ENCODE measurements around the gene WDFY3.
"Not testable (repeated sequence)": the region's sequence is repeated elsewhere in the genome, so short reads cannot be mapped to it uniquely, and the experiment has no call there.

Gene WDFY3

GRCh38 chr4:84821064-84821463 lies 145.4 kb downstream of the WDFY3 start:
- no peak overlapping the region for H3K4me2 ChIP-seq (ENCODE audit: low read length)
- H3K9ac ChIP-seq (ENCODE audit: low read length): no peak overlapping the region
- no peaks in the 10 kb centered on the region for H3K36me3 ChIP-seq (replicated peaks; ENCODE audit: low read depth, low read length)
- H2AFZ ChIP-seq (ENCODE audit: low read depth, low read length): no peak overlapping the region
- no peaks in the 10 kb centered on the region for H4K20me1 ChIP-seq (ENCODE audit: insufficient read depth, low read length)
- TF ChIP-seq EZH2phosphoT487 (IDR thresholded peaks at IDR 0.05; ENCODE audit: low read depth) (no peak), CTCF (IDR thresholded peaks at IDR 0.05; ENCODE audit: low read depth, low read length) (no peak)
- H3K27ac ChIP-seq (ENCODE audit: low read length): no peak overlapping the region
- no peaks in the 10 kb centered on the region for H3K9me3 ChIP-seq (ENCODE audit: insufficient read depth, low read length)
- no peaks in the 10 kb centered on the region for H3K4me1 ChIP-seq (ENCODE audit: low read length)
- H3K79me2 ChIP-seq (ENCODE audit: low read length): no peaks in the 10 kb centered on the region
- no peak overlapping the region for H3K4me3 ChIP-seq (ENCODE audit: low read length)
- no peaks in the 10 kb centered on the region for H3K27me3 ChIP-seq (ENCODE audit: low read depth, low read length)

- no peak overlapping the region for H2AFZ ChIP-seq (ENCODE audit: low read depth, low read length)
- H3K27ac ChIP-seq (ENCODE audit: low read length): no peak overlapping the region
- H3K4me1 ChIP-seq (ENCODE audit: low read length): peaks cover 6% of the 10 kb centered on the region; the same call in 1 of the 2 replicates
- no peak overlapping the region for H3K4me3 ChIP-seq (ENCODE audit: low read length)
- no peaks in the 10 kb centered on the region for H3K27me3 ChIP-seq (ENCODE audit: low read depth, low read length)
- no peaks in the 10 kb centered on the region for H3K79me2 ChIP-seq (ENCODE audit: low read length)
- TF ChIP-seq EZH2phosphoT487 (IDR thresholded peaks at IDR 0.05; ENCODE audit: low read depth) (no peak), CTCF (IDR thresholded peaks at IDR 0.05; ENCODE audit: low read depth, low read length) (no peak)
- H3K4me2 ChIP-seq (ENCODE audit: low read length): no peak overlapping the region
- H3K9ac ChIP-seq (ENCODE audit: low read length): no peak overlapping the region
- no peaks in the 10 kb centered on the region for H3K36me3 ChIP-seq (replicated peaks; ENCODE audit: low read depth, low read length)
- H4K20me1 ChIP-seq (ENCODE audit: insufficient read depth, low read length): no peaks in the 10 kb centered on the region
- no peaks in the 10 kb centered on the region for H3K9me3 ChIP-seq (ENCODE audit: insufficient read depth, low read length)
These were observed 152.3 kb downstream of the WDFY3 start for GRCh38 chr4:84814094-84814750.

- no peaks in the 10 kb centered on the region for H4K20me1 ChIP-seq (ENCODE audit: insufficient read depth, low read length)
- H3K36me3 ChIP-seq (replicated peaks; ENCODE audit: low read depth, low read length): no peaks in the 10 kb centered on the region
- H3K79me2 ChIP-seq (ENCODE audit: low read length): no peaks in the 10 kb centered on the region
- H3K27ac ChIP-seq (ENCODE audit: low read length): no peak overlapping the region
- H3K4me2 ChIP-seq (ENCODE audit: low read length): no peak overlapping the region
- no peak overlapping the region for H3K4me3 ChIP-seq (ENCODE audit: low read length)
- H3K27me3 ChIP-seq (ENCODE audit: low read depth, low read length): no peaks in the 10 kb centered on the region
- no peak overlapping the region for H3K9ac ChIP-seq (ENCODE audit: low read length)
- H3K9me3 ChIP-seq (ENCODE audit: insufficient read depth, low read length): no peaks in the 10 kb centered on the region
- peaks cover 2% of the 10 kb centered on the region; the same call in 1 of the 2 replicates for H3K4me1 ChIP-seq (ENCODE audit: low read length)
- TF ChIP-seq EZH2phosphoT487 (IDR thresholded peaks at IDR 0.05; ENCODE audit: low read depth): no peak
- no peak for TF ChIP-seq CTCF (IDR thresholded peaks at IDR 0.05; ENCODE audit: low read depth, low read length)
- no peak overlapping the region for H2AFZ ChIP-seq (ENCODE audit: low read depth, low read length)
These were observed 156.5 kb downstream of the WDFY3 start for GRCh38 chr4:84809946-84810345.

- no peaks in the 10 kb centered on the region for H3K27me3 ChIP-seq (ENCODE audit: low read depth, low read length)
- no peak overlapping the region for H3K4me2 ChIP-seq (ENCODE audit: low read length)
- no peaks in the 10 kb centered on the region for H3K79me2 ChIP-seq (ENCODE audit: low read length)
- no peak overlapping the region for H2AFZ ChIP-seq (ENCODE audit: low read depth, low read length)
- no peaks in the 10 kb centered on the region for H3K4me1 ChIP-seq (ENCODE audit: low read length)
- no peak overlapping the region for H3K4me3 ChIP-seq (ENCODE audit: low read length)
- TF ChIP-seq CTCF (IDR thresholded peaks at IDR 0.05; ENCODE audit: low read depth, low read length) (no peak), EZH2phosphoT487 (IDR thresholded peaks at IDR 0.05; ENCODE audit: low read depth) (no peak)
- H3K9ac ChIP-seq (ENCODE audit: low read length): no peak overlapping the region
- no peaks in the 10 kb centered on the region for H3K9me3 ChIP-seq (ENCODE audit: insufficient read depth, low read length)
- H4K20me1 ChIP-seq (ENCODE audit: insufficient read depth, low read length): no peaks in the 10 kb centered on the region
- H3K36me3 ChIP-seq (replicated peaks; ENCODE audit: low read depth, low read length): no peaks in the 10 kb centered on the region
- H3K27ac ChIP-seq (ENCODE audit: low read length): no peak overlapping the region
These were observed 158.2 kb downstream of the WDFY3 start for GRCh38 chr4:84808332-84808731.

- not testable (repeated sequence) for H3K4me2 ChIP-seq (ENCODE audit: low read length); H3K27ac ChIP-seq (ENCODE audit: low read length); H3K36me3 ChIP-seq (replicated peaks; ENCODE audit: low read depth, low read length); H4K20me1 ChIP-seq (ENCODE audit: insufficient read depth, low read length); H3K27me3 ChIP-seq (ENCODE audit: low read depth, low read length); H3K79me2 ChIP-seq (ENCODE audit: low read length); H3K4me3 ChIP-seq (ENCODE audit: low read length); H2AFZ ChIP-seq (ENCODE audit: low read depth, low read length); H3K9ac ChIP-seq (ENCODE audit: low read length); H3K4me1 ChIP-seq (ENCODE audit: low read length); H3K9me3 ChIP-seq (ENCODE audit: insufficient read depth, low read length)
These were observed 159.9 kb downstream of the WDFY3 start for GRCh38 chr4:84806541-84806940.

All from OCI-LY3 (cell line).